K562 (cell line): Measurements from ENCODE around the gene CACNA1C. TPM values are rescaled to one million over a fixed set of nuclear protein-coding genes. Genes with fewer than 3 reads are reported as not detected.

Experiments used
- ATAC-seq: fragments of 200-7000 bp; cut with Tn5 transposase; 3 replicates; pipeline ENCODE4 v1.9.1; 2020; ENCODE audit warnings: moderate library complexity
- BruUV-seq: library from RNA; stranded (reverse); fragments of 400-500 nt; replicated peaks from 2 replicates; lab custom pipeline; 2021; lab: Mats Ljungman, UMichigan
- CTCF ChIA-PET: fragments of 300-600 bp; formaldehyde crosslinking; extraction: SDS; loops from one replicate; lab custom pipeline; 2021; ENCODE audit warnings: low intra/inter-chr PET ratio; lab: Yijun Ruan, JAX
- POLR2A ChIA-PET: fragments of 300-600, 350-650 bp; sonication (Branson Sonifier 250); formaldehyde crosslinking; extraction: SDS; loops from one replicate; lab custom pipeline; 2021; ENCODE audit warnings: antibody characterized with exemption, inconsistent platforms; lab: Yijun Ruan, JAX
- DNase-seq, 4 experiments: peaks; one replicate each; pipeline versions ENCODE4 v3.0.0 to v3.0.0-alpha.2; 2011 to 2018; ENCODE audit warnings: low spot score in 3 of 4, mixed read lengths in 3 of 4; ENCODE audit errors: extremely low read depth in 1 of 4
- FAIRE-seq: peaks from 2 replicates; lab custom pipeline; 2011; peaks lifted over from hg19 to GRCh38; lab: Jason Lieb, UNC
- H2AFZ ChIP-seq: 2 replicates; pipeline ENCODE4 v1.6.0; 2011; ENCODE audit warnings: low read depth, low read length, control low read depth, inconsistent platforms
- H3K27ac ChIP-seq: fragments of 200-600 bp; 3 replicates; pipeline ENCODE4 v1.8.0; 2011; ENCODE audit warnings: low read depth, mild to moderate bottlenecking, control low read depth, inconsistent platforms, low read length, moderate library complexity, mixed read lengths; ENCODE audit errors: extremely low read depth
- H3K27me3 ChIP-seq, 2 experiments: fragments of 300-600 bp in 1 of 2; 2 replicates in 1 of 2; 3 replicates in 1 of 2; pipeline versions ENCODE4 v1.6.0 to v1.8.0; 2011; ENCODE audit warnings: inconsistent platforms in 2 of 2, low read length in 2 of 2, mild to moderate bottlenecking in 1 of 2, mixed read lengths in 1 of 2, moderate library complexity in 1 of 2; ENCODE audit not compliant: control insufficient read depth in 2 of 2, insufficient read depth in 2 of 2
- H3K36me3 ChIP-seq: fragments of 300-600 bp; 3 replicates; pipeline ENCODE4 v1.8.0; 2011; ENCODE audit warnings: mild to moderate bottlenecking, low read length, inconsistent platforms; ENCODE audit not compliant: control insufficient read depth, insufficient read depth
- H3K4me1 ChIP-seq, 2 experiments: fragments of 200-600 bp in 1 of 2; replicated peaks in 1 of 2; 2 replicates in 1 of 2; 3 replicates in 1 of 2; pipeline versions ENCODE4 v1.5.1 to v1.8.0; 2011; ENCODE audit warnings: inconsistent platforms in 2 of 2, low read length in 2 of 2, mild to moderate bottlenecking in 1 of 2, mixed read lengths in 1 of 2, moderate library complexity in 1 of 2; ENCODE audit not compliant: control insufficient read depth in 2 of 2, insufficient read depth in 2 of 2
- H3K4me2 ChIP-seq: 2 replicates; pipeline ENCODE4 v1.6.1; 2011; ENCODE audit warnings: low read length, control low read depth, inconsistent platforms, mixed read lengths; ENCODE audit not compliant: insufficient read depth
- H3K4me3 ChIP-seq: fragments of 200-600 bp; sonication (generic), shearing (Covaris generic); 2 replicates; pipeline ENCODE4 v1.5.1; 2016; ENCODE audit warnings: control low read depth, inconsistent platforms
- H3K79me2 ChIP-seq: fragments of 200-600 bp; 3 replicates; pipeline ENCODE4 v1.8.0; 2011; ENCODE audit warnings: low read length, inconsistent platforms; ENCODE audit not compliant: control insufficient read depth, insufficient read depth
- H3K9ac ChIP-seq, 2 experiments: 2 replicates each; pipeline versions ENCODE4 v1.6.0 to v1.6.1; 2011; ENCODE audit warnings: low read depth in 2 of 2, low read length in 2 of 2, control low read depth in 1 of 2, inconsistent platforms in 1 of 2, mild to moderate bottlenecking in 1 of 2, mixed read lengths in 1 of 2; ENCODE audit not compliant: insufficient read depth in 1 of 2
- H3K9me1 ChIP-seq: one replicate; pipeline ENCODE4 v1.6.0; 2011; ENCODE audit warnings: inconsistent platforms, mild to moderate bottlenecking, low read length, moderate library complexity; ENCODE audit not compliant: control insufficient read depth, insufficient read depth
- H3K9me3 ChIP-seq: replicated peaks from 2 replicates; pipeline ENCODE4 v1.5.1; 2011; ENCODE audit warnings: low read depth, low read length, inconsistent platforms; ENCODE audit not compliant: control insufficient read depth, insufficient read depth
- H4K20me1 ChIP-seq: replicated peaks from 2 replicates; pipeline ENCODE4 v1.6.1; 2011; ENCODE audit warnings: low read length, inconsistent platforms, mixed read lengths; ENCODE audit not compliant: control insufficient read depth, insufficient read depth
- CBX3 ChIP-seq, 2 experiments: IDR thresholded peaks; 1 replicate in 1 of 2; 2 replicates in 1 of 2; pipeline ENCODE4 v1.6.1; 2012; ENCODE audit warnings: inconsistent platforms in 2 of 2, low read length in 2 of 2, borderline replicate concordance in 1 of 2, control low read depth in 1 of 2
- CBX8 ChIP-seq: fragments of 200-600 bp; sonication (generic); IDR thresholded peaks from 2 replicates; pipeline ENCODE4 v1.6.1; 2012; ENCODE audit warnings: borderline replicate concordance, mixed run types, low read depth, mild to moderate bottlenecking, moderate library complexity, mixed read lengths, low read length, control low read depth, inconsistent platforms; ENCODE audit not compliant: poor library complexity, severe bottlenecking; ENCODE audit errors: extremely low read depth
- ERF ChIP-seq: fragments of 450-650 bp; formaldehyde crosslinking; IDR thresholded peaks from 2 replicates; pipeline ENCODE4 v1.4.0; 2020; ENCODE audit warnings: mild to moderate bottlenecking, mixed read lengths
- ETV5 ChIP-seq: sonication (generic); formaldehyde crosslinking; IDR thresholded peaks from 2 replicates; pipeline ENCODE4 v1.4.0; 2020; ENCODE audit warnings: low read depth, mild to moderate bottlenecking, missing genetic modification reagents
- GATAD2A ChIP-seq: fragments of 450-650 bp; IDR thresholded peaks from 2 replicates; pipeline ENCODE4 v1.6.1; 2017
- MAFG ChIP-seq: fragments of 450-650 bp; conservative IDR thresholded peaks from 2 replicates; pipeline ENCODE4 v1.6.1; 2016; ENCODE audit warnings: missing genetic modification characterization, missing compliant biosample characterization
- NCOA4 ChIP-seq: fragments of 450-650 bp; IDR thresholded peaks from 2 replicates; pipeline ENCODE4 v1.6.1; 2018; ENCODE audit warnings: mild to moderate bottlenecking; ENCODE audit not compliant: partially characterized antibody
- POLR3G ChIP-seq: IDR thresholded peaks from 2 replicates; pipeline ENCODE4 v1.6.1; 2011; ENCODE audit not compliant: insufficient read length, insufficient replicate concordance; ENCODE audit errors: extremely low read depth
- STAG1 ChIP-seq: sonication (generic); formaldehyde crosslinking; IDR thresholded peaks from 2 replicates; pipeline ENCODE4 v1.5.0; 2020; ENCODE audit warnings: missing genetic modification reagents, borderline replicate concordance
- TAF1 ChIP-seq: IDR thresholded peaks from 2 replicates; pipeline ENCODE4 v1.6.1; 2011; ENCODE audit warnings: mild to moderate bottlenecking, low read length, moderate library complexity; ENCODE audit not compliant: insufficient read depth, control insufficient read depth, severe bottlenecking; ENCODE audit errors: extremely low read depth
- WHSC1 ChIP-seq: IDR thresholded peaks from one replicate; pipeline ENCODE4 v1.6.1; 2012; ENCODE audit warnings: low read length, control low read depth, inconsistent platforms
- ZNF239 ChIP-seq: fragments of 250-450 bp; sonication (Bioruptor Pico); IDR thresholded peaks from 2 replicates; pipeline ENCODE4 v1.4.0; 2020; ENCODE audit warnings: mild to moderate bottlenecking
- ZNF3 ChIP-seq: fragments of 250-450 bp; sonication (Bioruptor Pico); IDR thresholded peaks from 2 replicates; pipeline ENCODE4 v1.5.0; 2021; ENCODE audit warnings: mild to moderate bottlenecking, moderate library complexity
- ZNF699 ChIP-seq: fragments of 250-450 bp; sonication (Bioruptor Pico); IDR thresholded peaks from 2 replicates; pipeline ENCODE4 v1.8.0; 2021; ENCODE audit warnings: mild to moderate bottlenecking, moderate library complexity; ENCODE audit not compliant: insufficient replicate concordance
- WGBS: fragments of 100-300 bp; shearing (Covaris generic); methylation state at CpG from one replicate; pipeline ENCODE4 v1.1.6; 2016; ENCODE audit warnings: low coverage, mixed read lengths; ENCODE audit not compliant: insufficient coverage; ENCODE audit errors: missing lambda C conversion rate; 5-methylcytosine and 5-hydroxymethylcytosine counted together
- in situ Hi-C: fragments of 300-500 bp; cut with MboI; formaldehyde crosslinking; loops from 4 replicates; pipeline ENCODE4 v1.15.0; 2018; ENCODE audit warnings: inconsistent platforms, mixed read lengths
- intact Hi-C: fragments of 100-400 bp; cut with micrococcal nuclease; formaldehyde crosslinking; loops from 2 replicates; pipeline ENCODE4 v1.14.2; 2022
- polyA plus RNA-seq, 8 experiments: library from polyadenylated mRNA; depleted of rRNA in 4 of 8; stranded (reverse) in 5 of 8; unstranded in 3 of 8; fragments of >200 nt; fragmentation: Nextera tagmentation in 2 of 8; fragmentation: Illumina TruSeq in 1 of 8; extraction: Ambion mirVana in 2 of 8; extraction: Trizol in 1 of 8; gene quantifications; 2 replicates each; pipeline versions ENCODE4 v1.2.1 to v1.2.3, GENCODE V29; 2011 to 2014; ENCODE audit warnings: inconsistent platforms in 1 of 8, missing spikeins in 1 of 8
- total RNA-seq, 7 experiments: library from RNA; depleted of rRNA in 6 of 7; stranded (reverse); fragments of >200 nt in 6 of 7; fragmentation: Illumina TruSeq in 2 of 7; extraction: Trizol in 2 of 7; gene quantifications; 2 replicates each; pipeline versions ENCODE4 v1.2.1 to v1.2.3, GENCODE V29; 2011 to 2021; ENCODE audit warnings: low replicate concordance in 1 of 7
- TF ChIP-seq, protein P1 (sequence below): fragments of 250-450 bp; sonication (Bioruptor Pico); IDR thresholded peaks from 2 replicates; pipeline ENCODE4 v1.4.0; 2020; ENCODE audit warnings: mild to moderate bottlenecking, moderate library complexity, borderline replicate concordance
- TF ChIP-seq, protein P2 (sequence below): IDR thresholded peaks from 3 replicates; pipeline ENCODE4 v1.6.1; 2011; ENCODE audit warnings: borderline replicate concordance, mild to moderate bottlenecking; ENCODE audit not compliant: insufficient read length, insufficient read depth
- TF ChIP-seq, protein P3 (sequence below): sonication (generic); formaldehyde crosslinking; IDR thresholded peaks from 2 replicates; pipeline ENCODE4 v1.8.1; 2023; ENCODE audit warnings: mild to moderate bottlenecking, missing genetic modification reagents, moderate library complexity

The CACNA1C gene
- total and polyA plus RNA-seq, 9 of the 15 experiments (the other 6 are each of a cell fraction or from before 2014, with no cell fraction given) = not detected

- FAIRE-seq (no peak), DNase-seq (no peak), ATAC-seq (no peak)
- no peaks in the 10 kb centered on the region for H3K9me3 ChIP-seq
- no peaks in the 10 kb centered on the region for H3K79me2 ChIP-seq
- no peak overlapping the region for H3K27ac ChIP-seq
- no peaks in the 10 kb centered on the region for H3K4me1 ChIP-seq
- no peaks in the 10 kb centered on the region for H3K9me1 ChIP-seq
- CTCF ChIA-PET = no interaction called here
- TF ChIP-seq ZNF3 (CRISPR knock-in tag) = no peak
- TF ChIP-seq ZNF699 (CRISPR knock-in tag) = no peak
- no peak for TF ChIP-seq ERF (CRISPR knock-in tag)
- TF ChIP-seq TAF1 = no peak
- TF ChIP-seq, protein P1, sequence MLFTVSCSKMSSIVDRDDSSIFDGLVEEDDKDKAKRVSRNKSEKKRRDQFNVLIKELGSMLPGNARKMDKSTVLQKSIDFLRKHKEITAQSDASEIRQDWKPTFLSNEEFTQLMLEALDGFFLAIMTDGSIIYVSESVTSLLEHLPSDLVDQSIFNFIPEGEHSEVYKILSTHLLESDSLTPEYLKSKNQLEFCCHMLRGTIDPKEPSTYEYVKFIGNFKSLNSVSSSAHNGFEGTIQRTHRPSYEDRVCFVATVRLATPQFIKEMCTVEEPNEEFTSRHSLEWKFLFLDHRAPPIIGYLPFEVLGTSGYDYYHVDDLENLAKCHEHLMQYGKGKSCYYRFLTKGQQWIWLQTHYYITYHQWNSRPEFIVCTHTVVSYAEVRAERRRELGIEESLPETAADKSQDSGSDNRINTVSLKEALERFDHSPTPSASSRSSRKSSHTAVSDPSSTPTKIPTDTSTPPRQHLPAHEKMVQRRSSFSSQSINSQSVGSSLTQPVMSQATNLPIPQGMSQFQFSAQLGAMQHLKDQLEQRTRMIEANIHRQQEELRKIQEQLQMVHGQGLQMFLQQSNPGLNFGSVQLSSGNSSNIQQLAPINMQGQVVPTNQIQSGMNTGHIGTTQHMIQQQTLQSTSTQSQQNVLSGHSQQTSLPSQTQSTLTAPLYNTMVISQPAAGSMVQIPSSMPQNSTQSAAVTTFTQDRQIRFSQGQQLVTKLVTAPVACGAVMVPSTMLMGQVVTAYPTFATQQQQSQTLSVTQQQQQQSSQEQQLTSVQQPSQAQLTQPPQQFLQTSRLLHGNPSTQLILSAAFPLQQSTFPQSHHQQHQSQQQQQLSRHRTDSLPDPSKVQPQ (CRISPR knock-in tag) = no peak
- TF ChIP-seq, protein P2, sequence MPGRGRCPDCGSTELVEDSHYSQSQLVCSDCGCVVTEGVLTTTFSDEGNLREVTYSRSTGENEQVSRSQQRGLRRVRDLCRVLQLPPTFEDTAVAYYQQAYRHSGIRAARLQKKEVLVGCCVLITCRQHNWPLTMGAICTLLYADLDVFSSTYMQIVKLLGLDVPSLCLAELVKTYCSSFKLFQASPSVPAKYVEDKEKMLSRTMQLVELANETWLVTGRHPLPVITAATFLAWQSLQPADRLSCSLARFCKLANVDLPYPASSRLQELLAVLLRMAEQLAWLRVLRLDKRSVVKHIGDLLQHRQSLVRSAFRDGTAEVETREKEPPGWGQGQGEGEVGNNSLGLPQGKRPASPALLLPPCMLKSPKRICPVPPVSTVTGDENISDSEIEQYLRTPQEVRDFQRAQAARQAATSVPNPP = no peak
- TF ChIP-seq STAG1 = no peak
- no peak for TF ChIP-seq WHSC1
- TF ChIP-seq MAFG (tag) = no peak
- TF ChIP-seq, protein P3, sequence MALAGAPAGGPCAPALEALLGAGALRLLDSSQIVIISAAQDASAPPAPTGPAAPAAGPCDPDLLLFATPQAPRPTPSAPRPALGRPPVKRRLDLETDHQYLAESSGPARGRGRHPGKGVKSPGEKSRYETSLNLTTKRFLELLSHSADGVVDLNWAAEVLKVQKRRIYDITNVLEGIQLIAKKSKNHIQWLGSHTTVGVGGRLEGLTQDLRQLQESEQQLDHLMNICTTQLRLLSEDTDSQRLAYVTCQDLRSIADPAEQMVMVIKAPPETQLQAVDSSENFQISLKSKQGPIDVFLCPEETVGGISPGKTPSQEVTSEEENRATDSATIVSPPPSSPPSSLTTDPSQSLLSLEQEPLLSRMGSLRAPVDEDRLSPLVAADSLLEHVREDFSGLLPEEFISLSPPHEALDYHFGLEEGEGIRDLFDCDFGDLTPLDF (CRISPR knock-in tag) = no peak
- TF ChIP-seq ZNF239 (CRISPR knock-in tag) = no peak
- TF ChIP-seq POLR3G = no peak
- TF ChIP-seq ETV5 (CRISPR knock-in tag) = no peak
- no peak for TF ChIP-seq GATAD2A
- no peak for TF ChIP-seq CBX3 (IDR thresholded peaks at IDR 0.05; ENCODE audit: borderline replicate concordance in 1 of 2, low read length in 2 of 2)
- no peak for TF ChIP-seq CBX8
- no peak for TF ChIP-seq NCOA4
- no TSS peak for BruUV-seq
- WGBS = 7% methylated on average over 4 of the region's 9 CpGs
- no peak overlapping the region for H3K4me3 ChIP-seq
- H4K20me1 ChIP-seq = no peaks in the 10 kb centered on the region
- H2AFZ ChIP-seq = no peak overlapping the region
- no peaks in the 10 kb centered on the region for H3K36me3 ChIP-seq
- H3K4me2 ChIP-seq = no peak overlapping the region
- H3K9ac ChIP-seq = no peak overlapping the region
- POLR2A ChIA-PET = no interaction called here
- peaks cover 0 to 4% of the 10 kb centered on the region in 2 experiments; a peak in 1 of 5 replicates for H3K27me3 ChIP-seq
- intact Hi-C loops = no loop called here
- in situ Hi-C loops = no loop called here
These were observed 23.4 kb downstream of the CACNA1C start for GRCh38 chr12:2076196-2076570.
